GM18526 (cell line): ENCODE results near the gene SYNE4.

Source experiments
- POLR2A ChIP-seq: IDR thresholded peaks from 3 replicates; pipeline ENCODE4 v1.6.1; 2011; ENCODE audit not compliant: insufficient read length; ENCODE audit errors: extremely low read depth

Gene SYNE4

DNA sequence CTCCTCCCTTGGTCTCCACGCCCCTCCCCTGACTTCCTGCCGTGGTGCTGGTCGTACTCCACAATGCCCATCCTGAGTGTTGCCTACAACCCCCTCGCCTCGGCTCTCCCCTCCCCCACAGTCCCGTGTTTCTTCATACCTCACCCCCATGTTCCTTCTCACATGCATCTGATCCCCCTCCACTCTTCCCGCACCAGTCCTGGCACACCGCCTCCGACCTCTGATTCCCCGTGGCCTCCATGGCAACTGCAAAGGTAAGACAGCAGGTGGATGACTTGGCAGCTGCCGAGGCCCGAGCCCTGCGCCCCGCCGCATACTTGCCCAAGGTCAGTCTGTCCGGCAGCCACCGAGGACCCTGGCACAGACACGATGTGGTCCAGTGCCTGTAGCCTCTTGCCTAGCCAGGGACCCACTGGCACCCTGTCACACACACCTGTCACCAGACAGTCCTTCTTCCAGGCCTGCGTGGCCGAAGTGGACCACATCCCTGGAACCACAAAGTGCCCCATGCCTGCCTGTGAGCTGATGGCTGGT is 29.7 kb downstream of the SYNE4 start:
- no peak for TF ChIP-seq POLR2A

DNA sequence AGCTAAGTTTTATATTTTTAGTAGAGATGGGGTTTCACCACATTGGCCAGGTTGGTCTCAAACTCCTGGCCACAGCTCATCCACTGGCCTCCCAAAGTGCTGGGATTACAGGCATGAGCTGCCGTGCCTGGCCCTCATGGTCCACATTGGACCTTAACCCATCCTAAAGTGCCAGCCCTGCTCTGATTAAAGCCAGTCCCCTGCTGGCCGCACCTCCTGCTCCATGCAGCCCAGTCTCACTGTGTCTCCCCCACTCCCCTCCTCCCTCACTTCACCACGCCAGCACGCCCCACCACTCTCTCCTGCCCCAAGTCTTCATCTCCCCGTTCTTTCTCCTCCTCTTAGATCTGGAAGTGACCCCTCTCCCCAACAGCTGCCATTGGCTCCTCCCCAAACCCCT is 30.3 kb downstream of the SYNE4 start:
- TF ChIP-seq POLR2A: no peak

DNA sequence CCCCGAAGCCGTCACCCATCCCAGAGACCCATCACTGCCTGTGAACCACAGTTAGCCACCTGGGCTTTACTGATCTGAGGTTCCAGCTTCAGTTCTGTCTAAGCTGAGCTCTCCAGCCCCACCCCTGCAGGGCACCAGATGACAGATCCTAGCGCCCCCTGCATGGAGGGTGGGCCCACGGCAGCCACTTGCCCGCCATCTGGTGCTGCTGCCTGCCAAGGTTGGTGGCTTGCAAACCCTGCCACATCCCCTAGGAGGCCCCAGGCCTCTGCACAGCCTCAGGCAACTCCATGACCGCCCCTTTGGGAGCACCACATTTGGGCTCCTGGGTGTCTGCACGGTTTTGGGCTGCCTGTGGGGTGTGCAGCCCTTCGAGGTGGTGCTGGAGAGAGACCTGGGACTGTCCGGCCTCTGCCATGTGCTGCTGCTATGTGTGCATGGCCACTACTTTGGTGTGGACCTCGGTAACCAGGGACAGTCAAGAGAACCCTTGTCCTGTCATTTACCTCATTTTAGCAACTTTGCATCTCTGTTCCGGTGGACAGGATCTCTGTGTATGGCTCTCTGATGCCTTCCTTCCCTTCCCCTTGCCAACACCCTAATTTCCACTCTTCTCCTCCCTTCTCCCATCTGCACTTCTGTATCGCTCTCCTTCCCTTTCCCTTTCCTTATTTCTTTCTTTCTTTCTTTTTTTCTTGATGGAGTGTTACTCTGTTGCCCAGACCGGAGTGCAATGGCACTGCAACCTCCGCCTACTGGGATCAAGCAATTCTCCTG is 31.0 kb downstream of the SYNE4 start:
- TF ChIP-seq POLR2A: no peak

DNA sequence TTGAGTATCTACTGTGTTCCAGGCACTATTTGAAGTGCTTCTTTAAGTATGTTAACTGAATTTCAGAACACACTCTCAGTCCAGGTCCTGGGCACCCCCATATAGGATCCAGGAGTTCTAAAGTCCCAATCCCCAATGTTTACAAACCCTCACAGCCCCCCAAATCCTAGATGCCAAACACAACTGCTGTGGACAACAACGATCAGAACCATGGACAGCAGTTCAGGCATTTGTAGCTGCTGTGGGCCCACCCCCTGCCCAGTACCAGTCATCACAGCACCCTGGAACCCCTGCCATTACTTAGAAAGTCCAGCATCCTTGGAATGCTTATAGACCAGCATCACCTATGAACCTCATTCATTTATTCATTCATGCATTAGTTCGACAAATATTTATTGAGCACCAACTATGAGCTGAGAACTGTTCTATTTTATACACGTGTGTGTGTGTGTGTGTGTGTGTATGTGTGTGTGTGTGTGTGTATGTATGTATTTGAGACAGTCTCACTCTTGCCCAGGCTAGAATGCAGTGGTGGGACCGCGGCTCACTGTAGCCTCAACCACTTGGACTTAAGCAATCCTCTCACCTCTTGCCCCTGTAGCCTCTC is 32.9 kb downstream of the SYNE4 start:
- TF ChIP-seq POLR2A: no peak

DNA sequence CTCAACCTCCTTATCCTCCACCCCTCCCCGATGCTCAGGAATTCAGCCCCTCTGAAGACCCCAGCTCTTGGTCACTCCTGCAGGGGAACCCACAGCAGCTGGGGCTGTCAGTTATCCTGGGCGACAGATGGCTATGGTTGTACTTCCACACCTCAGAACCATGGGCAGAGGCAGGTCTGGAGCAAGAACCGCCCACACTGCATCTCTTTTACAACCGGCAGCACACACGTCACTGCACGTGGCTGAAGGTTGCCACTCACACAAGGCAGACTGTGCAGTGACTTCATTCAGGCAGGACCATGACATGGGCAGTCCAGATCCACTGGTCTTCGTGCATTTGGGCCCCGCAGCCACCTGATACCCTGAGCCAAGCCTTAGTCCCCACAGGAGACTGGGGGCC is 35.1 kb downstream of the SYNE4 start:
- no peak for TF ChIP-seq POLR2A

DNA sequence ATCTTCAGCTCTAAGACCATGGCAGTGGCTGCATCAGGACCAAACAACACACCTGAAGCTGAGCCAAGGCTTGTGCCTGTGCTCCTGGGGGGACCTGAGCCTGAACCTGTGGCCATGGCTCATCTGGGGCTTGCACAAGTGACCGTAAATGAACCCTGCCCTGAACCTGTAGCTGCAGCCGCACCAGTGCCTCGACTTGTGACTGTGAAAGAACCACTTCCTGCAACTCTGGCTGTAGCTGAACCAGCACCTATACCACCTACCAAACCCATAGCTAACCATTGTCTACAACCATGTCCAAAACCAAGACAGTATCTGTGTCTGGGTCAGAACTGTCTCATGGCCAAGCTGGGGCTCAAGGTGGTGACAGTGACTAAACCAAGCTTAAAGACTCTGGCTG is 41.8 kb downstream of the SYNE4 start:
- no peak for TF ChIP-seq POLR2A

DNA sequence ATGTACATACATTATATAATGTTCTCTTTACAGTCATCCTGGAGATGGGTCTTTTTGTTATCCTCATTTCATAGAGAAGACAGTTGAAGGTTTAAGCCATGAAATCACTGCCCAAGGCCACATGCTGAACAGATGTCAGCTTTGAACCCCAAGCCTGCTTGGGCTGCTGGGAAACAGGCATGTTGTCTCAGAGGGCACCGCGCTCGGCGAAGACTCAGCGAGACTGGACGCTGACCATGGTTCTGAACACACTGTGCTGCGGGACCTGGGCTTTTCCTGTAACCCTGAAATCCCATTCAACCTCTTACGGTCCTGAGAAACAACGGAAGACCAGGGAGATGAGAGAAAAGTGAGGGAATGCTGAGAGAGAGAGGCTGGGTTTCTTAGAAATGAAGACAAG is 45.1 kb downstream of the SYNE4 start:
- no peak for TF ChIP-seq POLR2A

DNA sequence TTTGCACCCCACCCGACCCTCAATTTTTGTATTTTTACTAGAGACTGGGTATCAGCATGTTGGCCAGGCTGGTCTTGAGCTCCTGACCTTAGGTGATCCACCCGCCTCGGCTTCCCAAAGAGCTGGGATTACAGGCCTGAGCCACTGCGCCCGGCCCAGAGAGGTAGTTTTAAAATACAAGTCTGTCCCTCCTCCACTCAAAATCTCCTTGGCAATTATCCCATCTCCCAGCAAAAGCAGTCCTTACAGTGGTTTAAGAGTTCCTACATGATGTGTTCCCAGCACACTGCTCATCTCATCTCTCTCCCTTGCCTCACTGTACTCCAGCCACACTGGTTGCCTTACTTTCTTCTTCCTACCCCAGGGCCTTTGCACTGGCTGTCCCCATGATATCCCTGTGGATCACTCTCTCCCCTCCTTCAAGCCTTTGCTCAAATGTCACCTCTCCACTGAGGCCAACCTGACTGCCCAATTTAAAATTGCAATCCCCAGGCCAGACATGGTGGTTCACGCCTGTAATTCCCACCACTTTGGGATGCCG is 48.1 kb downstream of the SYNE4 start:
- no peak for TF ChIP-seq POLR2A

DNA sequence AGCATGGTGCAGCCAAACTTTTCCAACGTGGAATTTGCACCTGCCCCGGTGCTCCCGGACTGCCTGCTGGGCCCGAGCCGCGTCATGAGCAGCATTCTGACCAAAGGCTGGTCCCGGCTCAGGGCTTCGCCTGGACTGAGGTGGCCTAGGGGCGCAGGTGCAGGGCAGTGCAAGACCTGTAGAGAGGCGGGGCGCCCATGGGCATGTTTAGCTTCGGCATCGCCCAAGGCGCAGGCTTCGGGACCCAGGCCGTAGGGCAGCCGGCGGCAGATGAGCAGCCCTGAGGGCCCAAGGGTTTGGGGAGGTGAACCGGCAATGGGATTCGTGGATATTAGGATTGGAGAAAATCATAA is 48.7 kb downstream of the SYNE4 start:
- no peak for TF ChIP-seq POLR2A

DNA sequence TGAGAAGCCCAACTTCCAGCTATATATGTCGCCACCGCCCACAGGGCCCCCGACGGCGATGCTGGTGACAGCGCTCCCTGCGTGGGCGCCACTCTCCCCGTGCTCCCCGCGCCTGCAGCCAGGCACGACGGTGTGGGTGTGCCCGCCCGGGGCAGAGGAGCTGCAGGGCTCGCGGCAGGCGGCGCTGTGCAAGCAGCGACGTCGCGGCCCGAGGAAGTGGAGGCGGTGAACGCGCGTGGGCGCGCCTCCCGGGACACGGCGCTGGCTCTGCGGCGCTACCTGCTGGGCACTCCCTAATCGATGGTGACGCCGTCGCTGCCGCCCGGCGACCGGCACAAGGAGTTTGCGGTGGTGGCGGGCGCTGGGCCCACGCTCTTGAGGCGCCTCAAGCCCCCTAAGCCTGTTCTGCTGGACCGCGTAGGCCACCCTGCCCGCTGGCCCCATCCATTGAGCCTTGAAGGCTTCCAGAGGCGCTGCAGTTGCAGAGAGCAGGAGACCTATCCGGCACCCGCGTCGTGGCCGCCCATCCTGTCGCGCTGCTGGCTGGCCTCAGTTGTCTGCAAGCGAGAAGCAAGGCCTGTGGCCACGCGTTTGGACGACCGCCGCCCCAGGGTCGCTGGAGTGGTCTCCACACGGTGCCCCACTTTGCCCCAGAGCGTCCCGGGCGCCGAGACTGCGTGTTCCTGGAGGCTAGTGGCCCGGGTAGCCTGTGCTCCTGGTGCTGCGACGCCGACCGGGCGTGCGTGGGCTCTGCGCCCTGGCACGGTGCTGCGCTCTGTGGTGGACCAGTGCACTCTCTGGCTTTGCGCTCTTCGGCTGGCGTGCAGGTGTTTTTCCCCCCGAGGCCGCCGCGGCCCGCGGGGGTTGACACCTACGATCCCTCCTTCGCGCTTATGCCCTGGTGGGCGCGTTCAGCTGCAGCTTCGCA is 49.3 kb downstream of the SYNE4 start:
- TF ChIP-seq POLR2A: no peak

DNA sequence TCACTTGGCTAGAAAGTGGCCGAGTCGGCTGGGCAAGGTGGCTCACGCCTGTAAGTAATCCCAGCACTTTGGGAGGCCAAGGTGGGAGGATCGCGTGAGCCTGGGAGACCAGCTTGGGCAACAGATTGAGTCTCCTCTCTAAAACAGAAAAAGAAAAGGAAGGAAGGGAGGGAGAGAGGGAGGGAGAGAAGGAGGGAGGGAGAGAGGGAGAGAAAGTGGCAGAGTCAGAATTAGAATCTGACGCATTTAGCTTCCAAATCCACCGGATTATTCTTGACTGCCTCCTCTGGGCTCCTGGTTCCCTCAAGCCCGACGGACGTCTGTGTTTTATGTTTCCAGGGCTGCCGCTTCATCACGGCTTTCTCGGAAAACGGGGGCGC is 50.0 kb downstream of the SYNE4 start:
- TF ChIP-seq POLR2A: no peak

DNA sequence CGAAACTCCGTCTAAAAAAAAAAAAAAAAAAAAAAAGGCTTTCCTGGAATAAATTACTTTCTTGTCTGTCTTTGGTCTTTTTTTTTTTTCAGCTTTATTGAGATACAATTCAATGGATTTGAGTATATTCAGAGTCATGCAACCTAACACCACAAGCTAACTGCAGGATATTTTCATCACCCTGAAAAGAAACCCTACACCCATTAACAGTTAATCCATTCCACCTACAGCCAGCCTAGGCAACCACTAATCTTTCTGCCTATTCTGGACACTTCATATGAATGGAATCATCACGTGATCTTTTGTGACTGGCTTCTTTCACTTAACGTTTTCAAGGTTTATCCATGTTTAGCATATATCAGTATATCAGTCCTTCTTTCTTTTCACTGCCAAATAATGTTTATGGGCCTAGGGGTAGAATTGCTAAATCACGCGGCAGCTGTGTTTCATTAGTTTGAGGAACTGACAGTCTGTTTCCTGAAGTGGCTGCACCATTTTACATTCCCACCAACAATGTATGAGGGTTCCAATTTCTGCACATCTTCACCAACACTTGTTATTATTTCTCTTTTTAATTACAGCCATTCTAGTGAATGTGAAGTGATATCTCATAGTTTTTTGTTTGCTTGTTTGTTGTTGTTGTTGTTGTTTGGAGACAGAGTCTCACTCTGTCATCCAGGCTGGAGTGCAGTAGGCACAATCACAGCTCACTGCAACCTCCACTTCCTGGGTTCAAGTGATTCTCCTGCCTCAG is 52.6 kb downstream of the SYNE4 start:
- no peak for TF ChIP-seq POLR2A
